GM18870 (cell line): ENCODE measurements around the gene TAF11L2.
"Not testable (repeated sequence)": the region's sequence is repeated elsewhere in the genome, so short reads cannot be mapped to it uniquely, and the experiment has no call there.

ENCODE experiments used
- ATAC-seq: cut with Tn5 transposase; IDR thresholded peaks from one replicate; pipeline ENCODE4 v1.9.1; 2021; ENCODE audit warnings: moderate library complexity; ENCODE audit not compliant: unreplicated experiment

Gene TAF11L2

GRCh38 chr5:17497931-17498330 lies at the start of gene TAF11L2:
TAF11L2 (plus strand) TSS chr5:17498231.
- ATAC-seq, result not testable (repeated sequence)

DNA sequence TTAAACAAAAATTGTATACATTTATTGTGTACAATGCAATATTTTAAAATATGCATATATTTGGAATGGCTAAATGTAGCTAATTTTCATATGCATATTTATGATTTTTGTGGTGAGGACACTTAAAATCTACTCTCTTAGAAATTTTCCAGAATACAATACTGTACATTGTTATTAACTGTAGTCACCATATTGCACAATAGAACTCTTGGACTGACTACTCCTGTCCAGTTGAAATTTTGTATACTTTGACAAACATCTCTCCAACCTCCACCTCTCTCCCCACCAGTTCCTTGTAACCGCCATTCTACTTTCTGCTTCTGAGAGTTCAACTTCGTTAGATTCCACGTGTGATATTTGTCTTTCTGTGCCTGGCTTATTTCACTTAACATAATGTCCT lies 49.2 kb upstream of the TAF11L2 start:
- no peak for ATAC-seq

GRCh38 chr5:17452936-17453335 lies 45.1 kb upstream of the TAF11L2 start:
- ATAC-seq, result no peak

DNA sequence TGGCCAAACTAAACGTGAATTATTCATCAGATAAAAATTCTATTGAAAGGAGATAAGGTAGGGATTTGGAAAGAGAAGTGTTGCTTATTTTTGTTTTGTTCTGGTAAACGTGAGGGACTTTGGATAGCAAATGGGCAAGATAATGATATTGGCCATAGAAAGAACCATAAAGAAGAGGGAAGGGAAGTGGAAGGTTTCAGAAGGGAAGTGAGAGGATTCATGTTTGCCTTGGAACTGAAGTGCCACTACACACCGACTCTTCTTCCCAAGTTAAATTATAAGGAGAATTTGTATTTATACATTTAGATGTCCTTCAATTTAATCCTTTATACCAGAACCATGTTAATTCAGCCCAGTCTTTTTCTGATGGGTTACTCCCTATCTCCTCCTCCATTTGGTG lies 42.1 kb upstream of the TAF11L2 start:
- ATAC-seq, result no peak

DNA sequence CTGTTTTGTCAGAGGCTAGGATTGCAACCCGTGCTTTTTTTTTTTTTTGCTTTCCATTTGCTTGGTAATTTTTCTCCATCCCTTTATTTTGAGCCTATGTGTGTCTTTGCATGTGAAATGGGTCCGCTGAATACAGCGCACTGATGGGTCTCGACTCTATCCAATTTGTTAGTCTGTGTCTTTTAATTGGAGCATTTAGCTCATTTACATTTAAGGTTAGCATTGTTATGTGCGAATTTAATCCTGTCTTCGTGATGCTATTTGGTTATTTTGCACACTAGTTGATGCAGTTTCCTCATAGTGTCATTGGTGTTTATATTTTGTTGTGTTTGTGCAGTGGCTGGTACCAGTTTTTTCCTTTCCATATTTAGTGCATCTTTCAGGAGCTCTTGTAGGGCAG lies 36.2 kb upstream of the TAF11L2 start:
- ATAC-seq, result no peak

GRCh38 chr5:17463653-17464052 lies 34.4 kb upstream of the TAF11L2 start:
- ATAC-seq, result no peak

- no peak for ATAC-seq
Observed at GRCh38 chr5:17470064-17470463, 28.0 kb upstream of the TAF11L2 start.

DNA sequence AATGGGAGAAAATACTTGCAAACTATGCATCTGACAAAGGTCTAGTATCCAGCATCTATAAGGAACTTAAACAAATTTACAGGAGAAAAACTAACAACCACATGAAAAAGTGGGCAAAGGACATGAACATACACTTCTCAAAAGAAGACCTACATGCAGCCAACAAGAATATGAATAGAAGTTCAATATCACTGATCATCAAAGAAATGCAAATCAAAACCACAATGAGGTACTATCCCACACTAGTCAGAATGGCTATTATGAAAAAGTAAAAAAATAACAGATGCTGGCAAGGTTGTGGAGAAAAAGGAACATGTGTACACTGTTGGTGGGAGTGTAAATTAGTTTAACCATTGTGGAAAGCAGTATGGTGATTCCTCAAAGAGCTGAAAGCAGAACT lies 23.0 kb upstream of the TAF11L2 start:
- ATAC-seq, result not testable (repeated sequence)

DNA sequence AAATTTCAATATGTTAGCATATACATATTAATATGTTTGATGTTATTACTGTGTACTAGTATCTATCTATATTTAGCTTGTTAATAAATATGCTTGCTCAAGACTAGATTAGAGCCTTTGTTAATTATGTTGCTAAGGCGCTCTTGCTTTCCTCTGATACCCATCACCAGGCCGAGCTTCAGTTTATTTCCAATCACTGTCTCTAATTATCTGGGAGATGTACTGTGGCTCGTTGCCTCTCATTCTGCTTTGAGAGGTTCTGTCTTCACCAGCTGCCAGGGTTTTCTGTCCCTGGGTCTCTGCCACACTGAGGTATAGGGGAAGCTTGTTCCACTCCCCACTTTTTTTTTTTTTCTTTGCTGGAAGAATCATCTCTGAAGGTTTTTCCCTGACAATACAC lies 21.0 kb upstream of the TAF11L2 start:
- no peak for ATAC-seq

GRCh38 chr5:17477573-17478265 lies 20.3 kb upstream of the TAF11L2 start:
- no peak for ATAC-seq

GRCh38 chr5:17481378-17481777 lies 16.7 kb upstream of the TAF11L2 start:
- ATAC-seq, result no peak

GRCh38 chr5:17482790-17483189 lies 15.2 kb upstream of the TAF11L2 start:
- no peak for ATAC-seq

DNA sequence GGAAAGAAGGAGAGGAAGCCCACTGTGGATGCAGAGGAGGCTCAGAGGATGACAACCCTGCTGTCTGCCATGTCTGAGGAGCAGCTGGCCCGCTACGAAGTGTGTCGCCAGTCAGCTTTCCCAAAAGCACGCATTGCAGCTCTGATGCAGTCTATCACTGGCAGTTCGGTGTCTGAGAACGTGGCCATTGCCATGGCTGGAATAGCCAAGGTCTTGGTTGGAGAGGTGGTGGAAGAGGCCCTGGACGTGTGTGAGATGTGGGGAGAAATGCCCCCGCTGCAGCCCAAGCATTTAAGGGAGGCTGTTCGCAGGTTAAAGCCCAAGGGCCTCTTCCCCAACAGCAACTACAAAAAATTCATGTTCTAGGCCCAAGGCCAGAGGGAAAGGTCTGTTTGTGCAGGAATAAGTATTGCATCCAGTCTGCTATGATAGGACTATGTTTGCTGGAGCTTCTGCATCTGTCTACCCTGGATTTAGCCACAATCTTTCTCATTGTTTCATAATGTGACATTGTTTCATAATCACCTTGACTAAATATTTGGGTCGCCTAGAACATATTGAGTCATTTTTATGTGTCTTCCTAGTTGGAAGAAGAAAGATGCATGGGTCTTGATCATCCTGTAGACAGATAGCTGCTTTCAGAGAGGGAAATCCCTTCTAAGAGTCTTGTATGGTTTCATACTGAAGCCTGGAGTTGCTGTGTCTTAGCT lies 11.4 kb upstream of the TAF11L2 start:
- not testable (repeated sequence) for ATAC-seq

- ATAC-seq, result no peak
Observed at GRCh38 chr5:17487174-17487512, 10.9 kb upstream of the TAF11L2 start.

DNA sequence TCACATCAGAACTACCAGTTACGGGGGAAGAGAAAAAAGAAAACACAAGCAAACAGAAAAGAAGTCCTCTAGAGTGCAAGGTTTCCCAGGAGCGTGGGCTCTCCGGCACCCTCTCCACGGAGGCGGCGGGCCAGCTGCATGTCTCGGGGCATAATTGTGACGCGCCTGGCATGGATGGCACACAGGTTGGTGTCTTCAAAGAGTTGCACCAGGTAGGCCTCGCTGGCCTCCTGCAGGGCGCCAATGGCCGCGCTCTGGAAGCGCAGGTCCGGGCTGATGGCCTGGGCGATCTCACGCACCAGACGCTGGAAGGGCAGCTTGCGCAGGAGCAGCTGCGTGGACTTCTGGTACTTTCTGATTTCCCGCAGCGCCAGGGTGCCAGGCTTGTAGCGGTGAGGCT lies 6.8 kb upstream of the TAF11L2 start:
- not testable (repeated sequence) for ATAC-seq

DNA sequence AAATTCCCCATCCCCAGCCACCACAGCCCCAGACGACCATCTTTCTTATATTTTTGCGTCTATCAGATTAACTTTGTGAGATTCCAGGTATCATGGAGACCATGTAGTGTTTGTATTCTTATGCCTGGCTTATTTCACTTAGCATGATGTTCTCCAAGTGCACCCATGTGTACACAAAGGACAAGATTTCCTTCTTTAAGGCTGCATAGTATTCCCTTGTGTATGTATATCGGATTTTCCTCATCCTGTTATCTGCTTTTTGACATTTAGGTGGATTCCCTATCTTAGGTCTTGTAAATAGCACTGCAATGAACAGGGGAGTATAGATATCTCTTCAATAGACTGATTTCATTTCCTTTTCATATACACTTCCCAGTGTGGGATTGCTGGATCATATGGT lies 5.3 kb upstream of the TAF11L2 start:
- no peak for ATAC-seq

DNA sequence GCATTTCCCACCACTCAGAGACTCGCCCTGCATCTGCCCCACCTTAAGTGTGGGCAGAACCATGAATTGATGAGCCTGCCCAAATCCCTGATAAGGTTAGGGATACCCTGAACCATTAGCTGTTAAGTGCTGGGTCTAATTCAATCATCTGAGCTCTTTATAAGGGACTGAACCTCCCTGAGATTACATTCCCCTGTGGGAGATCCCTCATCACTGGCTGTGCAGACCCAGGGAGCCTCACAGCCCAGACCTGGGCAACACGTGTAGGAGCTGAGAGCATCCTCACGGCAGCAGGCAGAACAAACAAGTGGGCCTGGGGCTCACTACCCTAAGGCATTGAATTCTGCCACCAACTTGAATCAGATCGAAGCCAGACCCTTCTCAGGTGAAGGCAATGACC lies 585 bp upstream of the TAF11L2 start:
- ATAC-seq, result no peak

- ATAC-seq, result no peak
Observed at GRCh38 chr5:17511775-17512325, 13.8 kb downstream of the TAF11L2 start.

DNA sequence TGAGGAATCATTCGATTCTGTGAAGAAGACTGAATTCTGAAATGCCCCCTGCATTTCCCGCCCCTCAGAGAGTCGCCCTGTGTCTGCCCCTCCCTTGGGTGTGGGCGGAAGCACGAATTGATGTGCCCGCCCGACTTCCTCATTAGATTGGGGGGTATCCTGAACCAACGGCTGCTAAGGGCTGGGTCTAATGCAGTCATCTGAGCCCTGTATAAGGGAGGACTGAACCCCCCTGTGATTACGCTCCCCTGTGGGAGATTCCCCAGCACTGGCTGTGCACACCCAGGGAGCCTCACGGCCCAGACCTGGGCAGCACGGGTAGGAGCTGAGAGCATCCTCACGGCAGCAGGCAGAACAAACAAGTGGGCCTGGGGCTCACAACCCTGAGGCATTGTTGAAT lies 19.5 kb downstream of the TAF11L2 start:
- not testable (repeated sequence) for ATAC-seq

- not testable (repeated sequence) for ATAC-seq
Observed at GRCh38 chr5:17518067-17518466, 20.0 kb downstream of the TAF11L2 start, which contains the start of gene TAF11L3. TAF11L3 (plus strand) TSS chr5:17518367.

DNA sequence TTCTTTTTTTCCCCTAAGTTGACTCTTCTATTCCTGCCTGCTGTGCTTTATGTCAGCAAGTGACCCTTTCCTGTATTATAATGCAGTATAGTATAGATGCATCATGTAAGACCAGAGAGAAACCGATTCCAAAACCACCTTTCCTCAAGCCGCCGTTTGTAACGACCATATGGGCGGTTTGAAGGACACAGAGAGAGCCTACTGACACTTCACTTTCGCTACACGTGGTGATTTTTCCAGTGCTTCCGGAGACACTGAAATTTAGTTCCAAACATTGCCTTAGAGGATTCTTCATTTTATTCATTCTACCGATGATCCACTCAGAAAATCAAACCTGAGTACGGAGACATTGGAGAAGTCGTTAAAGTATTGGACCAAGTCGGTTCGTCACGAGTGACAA lies 21.5 kb downstream of the TAF11L2 start:
- ATAC-seq, result not testable (repeated sequence)

DNA sequence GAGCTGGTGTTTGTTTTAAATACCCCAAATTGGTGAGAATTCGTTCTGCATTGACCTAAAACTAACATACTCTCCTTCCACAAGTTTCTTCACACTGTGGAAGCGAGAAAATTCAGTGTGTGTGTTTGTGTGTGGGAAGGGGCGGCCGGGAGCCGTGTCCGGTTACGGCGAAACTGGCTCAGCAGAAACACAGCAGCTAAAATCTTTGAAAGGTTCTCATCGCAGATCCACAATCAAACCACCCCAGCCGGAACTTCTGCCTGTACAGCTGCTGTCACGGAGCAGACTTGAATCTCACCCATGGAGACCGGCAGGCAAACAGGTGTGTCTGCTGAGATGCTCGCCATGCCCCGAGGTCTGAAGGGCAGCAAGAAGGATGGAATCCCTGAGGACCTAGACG lies 23.5 kb downstream of the TAF11L2 start, which contains the start of gene TAF11L4:
Gene TAF11L4, plus strand, starts transcription at position 301 of the 400 bp plus-strand sequence.
- ATAC-seq, result not testable (repeated sequence)
